Thymus (tissue), 11 donors: ENCODE data around the gene HDHD3. TPM values are rescaled to one million over a fixed set of nuclear protein-coding genes. Genes with fewer than 3 reads are reported as not detected.

Experiments
- DNase-seq, 9 donors: peaks; one replicate each; pipeline ENCODE4 v3.0.0-alpha.2; 2013; ENCODE audit warnings: low spot score in 9 of 9, low read depth in 6 of 9, missing footprints in 1 of 9
- H3K27ac ChIP-seq, 2 donors: one replicate each; pipeline ENCODE4 v1.5.1; 2013; ENCODE audit warnings: control low read depth in 1 of 2, low read depth in 1 of 2, low read length in 1 of 2, mild to moderate bottlenecking in 1 of 2, moderate library complexity in 1 of 2
- H3K27me3 ChIP-seq, 2 donors: one replicate each; pipeline ENCODE4 v1.5.1; 2013; ENCODE audit warnings: low read length in 1 of 2; ENCODE audit not compliant: control insufficient read depth in 2 of 2, insufficient read depth in 1 of 2
- H3K36me3 ChIP-seq, 2 donors: one replicate each; pipeline ENCODE4 v1.5.1; 2013; ENCODE audit warnings: low read length in 1 of 2, mild to moderate bottlenecking in 1 of 2, moderate library complexity in 1 of 2; ENCODE audit not compliant: control insufficient read depth in 2 of 2, insufficient read depth in 2 of 2
- H3K4me1 ChIP-seq, 2 donors: one replicate each; pipeline ENCODE4 v1.5.1; 2013; ENCODE audit warnings: low read length in 2 of 2; ENCODE audit not compliant: control insufficient read depth in 2 of 2, insufficient read depth in 2 of 2
- H3K4me3 ChIP-seq, 2 donors: one replicate each; pipeline ENCODE4 v1.5.1; 2013; ENCODE audit warnings: low read length in 2 of 2, control low read depth in 1 of 2, mild to moderate bottlenecking in 1 of 2
- H3K9me3 ChIP-seq, 2 donors: one replicate each; pipeline ENCODE4 v1.5.1; 2013; ENCODE audit warnings: low read length in 1 of 2, mild to moderate bottlenecking in 1 of 2; ENCODE audit not compliant: control insufficient read depth in 2 of 2, insufficient read depth in 1 of 2
- WGBS: extraction: QIAGEN DNeasy Blood & Tissue Kit; methylation state at CpG from one replicate; pipeline ENCODE4 v1.1.7; 2013; 5-methylcytosine and 5-hydroxymethylcytosine counted together
- polyA plus RNA-seq: library from polyadenylated mRNA; stranded (reverse); fragments of 200-250 nt; gene quantifications from one replicate; pipeline ENCODE4 v1.2.3, GENCODE V29; 2013
- total RNA-seq: library from RNA; stranded (reverse); fragments of 120-200 nt; gene quantifications from one replicate; pipeline ENCODE4 v1.2.4, GENCODE V29; 2013
- donor health status: healthy.

Gene HDHD3
- total and polyA plus RNA-seq, 2 donors, result 11.3 to 21.6 TPM

GRCh38 chr9:113393281-113393680 is 16.5 kb upstream of the HDHD3 start:
- DNase-seq, result no peak
- Histone ChIP-seq H3K27ac (no peak overlapping the region), H3K4me3 (no peak overlapping the region), H3K9me3 (no peaks in the 10 kb centered on the region), H3K4me1 (peaks cover 0 to under 1% of the 10 kb centered on the region in 2 donors), H3K36me3 (peaks cover 44 to 50% of the 10 kb centered on the region in 2 donors), H3K27me3 (no peaks in the 10 kb centered on the region)
- 97% methylated on average over 7 of the region's 7 CpGs for WGBS

GRCh38 chr9:113391917-113392316 is 15.1 kb upstream of the HDHD3 start:
- Histone ChIP-seq H3K4me3 (no peak overlapping the region), H3K27ac (no peak overlapping the region), H3K4me1 (peaks cover 0 to 6% of the 10 kb centered on the region in 2 donors), H3K27me3 (no peaks in the 10 kb centered on the region), H3K36me3 (peaks cover 58 to 60% of the 10 kb centered on the region in 2 donors), H3K9me3 (no peaks in the 10 kb centered on the region)
- no peak for DNase-seq
- WGBS, result 98% methylated on average over 7 of the region's 7 CpGs

GRCh38 chr9:113390192-113390960 is 13.6 kb upstream of the HDHD3 start:
- DNase-seq, result no peak
- H3K27ac ChIP-seq, result no peak overlapping the region
- H3K4me3 ChIP-seq, result no peak overlapping the region
- no peaks in the 10 kb centered on the region for H3K9me3 ChIP-seq
- H3K36me3 ChIP-seq, result peaks cover 57 to 61% of the 10 kb centered on the region in 2 donors
- H3K27me3 ChIP-seq, result no peaks in the 10 kb centered on the region
- H3K4me1 ChIP-seq, result peaks cover 0 to 6% of the 10 kb centered on the region in 2 donors
- 98% methylated on average over 17 of the region's 17 CpGs for WGBS

- H3K4me3 ChIP-seq, result no peak overlapping the region
- H3K27me3 ChIP-seq, result no peaks in the 10 kb centered on the region
- 98% methylated on average over 11 of the region's 11 CpGs for WGBS
- no peaks in the 10 kb centered on the region for H3K9me3 ChIP-seq
- no peak overlapping the region for H3K27ac ChIP-seq
- peaks cover 0 to 6% of the 10 kb centered on the region in 2 donors for H3K4me1 ChIP-seq
- peaks cover 52 to 61% of the 10 kb centered on the region in 2 donors for H3K36me3 ChIP-seq
- no peak for DNase-seq
These were observed 12.7 kb upstream of the HDHD3 start for GRCh38 chr9:113389451-113389850.

- H3K4me1 ChIP-seq, result peaks cover 0 to 6% of the 10 kb centered on the region in 2 donors
- H3K27me3 ChIP-seq, result no peaks in the 10 kb centered on the region
- 98% methylated on average over 13 of the region's 13 CpGs for WGBS
- peaks cover 52 to 61% of the 10 kb centered on the region in 2 donors for H3K36me3 ChIP-seq
- no peak overlapping the region for H3K4me3 ChIP-seq
- no peaks in the 10 kb centered on the region for H3K9me3 ChIP-seq
- no peak for DNase-seq
- no peak overlapping the region for H3K27ac ChIP-seq
These were observed 12.0 kb upstream of the HDHD3 start for GRCh38 chr9:113388833-113389232.

GRCh38 chr9:113387560-113388230 is 10.9 kb upstream of the HDHD3 start:
- Histone ChIP-seq H3K4me3 (no peak overlapping the region), H3K27ac (no peak overlapping the region), H3K27me3 (no peaks in the 10 kb centered on the region), H3K36me3 (peaks cover 50 to 56% of the 10 kb centered on the region in 2 donors), H3K4me1 (peaks cover 0 to 6% of the 10 kb centered on the region in 2 donors), H3K9me3 (no peaks in the 10 kb centered on the region)
- 82% methylated on average over 9 of the region's 9 CpGs for WGBS
- no peak for DNase-seq

GRCh38 chr9:113386571-113387393 is 10.0 kb upstream of the HDHD3 start:
- peaks cover 43 to 53% of the 10 kb centered on the region in 2 donors for H3K36me3 ChIP-seq
- 98% methylated on average over 4 of the region's 4 CpGs for WGBS
- no peaks in the 10 kb centered on the region for H3K27me3 ChIP-seq
- no peak for DNase-seq
- no peak overlapping the region for H3K27ac ChIP-seq
- no peak overlapping the region for H3K4me3 ChIP-seq
- no peaks in the 10 kb centered on the region for H3K9me3 ChIP-seq
- peaks cover 0 to 6% of the 10 kb centered on the region in 2 donors for H3K4me1 ChIP-seq

GRCh38 chr9:113381909-113382411 is 5.2 kb upstream of the HDHD3 start:
- H3K9me3 ChIP-seq, result no peaks in the 10 kb centered on the region
- peaks cover 3 to 4% of the 10 kb centered on the region in 2 donors for H3K4me1 ChIP-seq
- H3K36me3 ChIP-seq, result peaks cover 2 to 5% of the 10 kb centered on the region in 2 donors
- no peak for DNase-seq
- H3K27me3 ChIP-seq, result no peaks in the 10 kb centered on the region
- 95% methylated on average over 8 of the region's 8 CpGs for WGBS
- H3K27ac ChIP-seq, result no peak overlapping the region
- H3K4me3 ChIP-seq, result no peak overlapping the region
